GM19025 (cell line): ENCODE data around the gene LEF1.
A peak's percentile ranks its signal among the peaks of the same experiment; 100 is the strongest.

Experiments used
- ATAC-seq: cut with Tn5 transposase; IDR thresholded peaks from one replicate; pipeline ENCODE4 v1.9.1; 2021; ENCODE audit warnings: mild to moderate bottlenecking, low read depth, moderate library complexity; ENCODE audit not compliant: unreplicated experiment

LEF1 gene

DNA sequence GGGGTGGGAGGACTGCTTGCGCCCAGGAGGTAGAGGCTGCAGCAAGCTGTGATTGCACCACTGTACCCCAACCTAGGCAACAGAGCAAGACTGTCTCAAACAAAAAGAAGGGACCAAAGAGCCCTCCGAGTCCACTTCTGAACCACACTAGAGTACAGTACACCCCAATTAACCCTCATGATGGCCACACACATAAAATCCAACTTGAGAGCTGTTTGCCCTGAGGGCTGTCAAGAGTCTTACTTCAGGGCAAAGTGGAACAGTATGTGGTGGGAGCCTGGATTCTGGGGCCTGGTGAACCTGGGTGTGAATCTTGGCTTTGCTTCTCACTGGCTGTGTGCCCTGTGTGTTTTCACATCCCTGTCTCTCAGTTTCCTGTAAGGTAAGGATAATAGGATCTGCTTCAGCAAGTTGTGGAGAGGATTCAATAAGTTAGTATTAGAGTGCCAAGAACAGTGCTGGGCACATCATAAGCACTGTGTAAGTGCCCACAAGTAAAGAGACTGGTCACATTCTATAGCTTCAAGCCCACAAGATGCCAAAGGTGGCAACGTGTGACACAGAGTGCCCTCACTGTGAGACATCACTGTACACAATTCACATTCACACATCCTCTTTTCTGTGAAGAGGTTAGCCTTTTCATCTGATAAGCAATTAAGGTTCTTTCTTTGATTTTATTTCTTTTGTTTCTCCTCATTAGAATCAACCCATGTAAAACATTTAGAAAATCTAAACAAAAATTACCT, 52.1 kb downstream of the LEF1 start:
- no peak for ATAC-seq

GRCh38 chr4:108115168-108115526, 53.6 kb downstream of the LEF1 start:
- ATAC-seq: no peak

DNA sequence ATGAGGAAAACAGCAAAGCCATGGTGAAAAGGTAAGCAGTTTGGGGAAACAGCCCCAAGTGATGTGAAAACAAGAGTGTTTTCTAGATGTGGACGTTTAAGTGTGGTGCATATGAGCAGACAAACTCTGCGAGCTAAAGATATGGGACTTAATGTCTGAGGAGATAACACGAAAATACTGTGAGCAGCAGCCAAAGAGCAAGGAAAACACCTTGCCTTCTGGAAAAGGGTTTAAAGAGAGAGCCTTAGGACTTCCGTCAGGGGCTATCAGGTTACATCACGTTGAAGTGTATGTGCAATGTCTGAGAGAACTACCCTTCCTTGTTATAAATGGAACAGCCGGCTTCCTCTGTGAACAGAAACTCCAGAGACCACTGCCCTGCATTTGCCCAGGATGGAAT, 54.2 kb downstream of the LEF1 start:
- no peak for ATAC-seq

DNA sequence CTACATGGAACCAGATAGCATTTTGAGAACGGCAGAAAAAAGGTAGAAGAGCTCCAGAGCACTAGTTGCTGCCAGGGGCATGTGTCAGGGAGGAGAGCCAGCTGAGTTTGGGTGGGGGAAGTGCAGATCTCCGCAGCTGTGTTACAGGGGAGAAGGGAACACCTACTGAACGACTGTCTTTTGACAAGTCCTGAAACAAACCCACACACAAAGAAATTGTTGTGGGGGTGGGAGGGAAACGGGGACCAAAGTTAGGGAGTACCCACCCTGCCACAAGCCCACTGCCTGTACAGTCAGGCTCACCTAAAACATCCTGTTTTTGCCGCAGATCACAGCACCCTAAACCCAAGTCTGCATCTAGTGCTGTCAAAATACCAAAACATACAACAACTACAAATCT, 55.5 kb downstream of the LEF1 start:
- no peak for ATAC-seq

DNA sequence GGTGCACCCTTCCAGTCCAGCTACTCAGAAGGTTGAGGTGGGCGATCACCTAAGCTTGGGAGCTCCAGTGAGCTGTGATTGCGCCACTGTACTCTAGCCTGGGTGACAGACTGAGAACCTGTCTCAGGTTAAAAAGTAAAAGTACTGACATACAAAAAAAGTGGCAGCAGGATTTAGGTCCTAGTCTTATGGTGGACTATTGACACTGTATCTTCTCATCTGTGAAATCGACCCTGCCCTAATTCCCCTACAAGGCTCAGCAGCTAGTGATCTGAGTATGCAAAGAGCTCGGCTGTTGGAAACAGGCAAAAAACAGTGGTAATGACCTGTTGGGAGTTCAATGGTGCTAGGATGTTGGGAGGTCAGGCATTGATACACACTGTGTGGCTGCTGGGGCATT, 57.0 kb downstream of the LEF1 start:
- ATAC-seq: no peak

GRCh38 chr4:108110450-108110849, 58.3 kb downstream of the LEF1 start:
- ATAC-seq: no peak

DNA sequence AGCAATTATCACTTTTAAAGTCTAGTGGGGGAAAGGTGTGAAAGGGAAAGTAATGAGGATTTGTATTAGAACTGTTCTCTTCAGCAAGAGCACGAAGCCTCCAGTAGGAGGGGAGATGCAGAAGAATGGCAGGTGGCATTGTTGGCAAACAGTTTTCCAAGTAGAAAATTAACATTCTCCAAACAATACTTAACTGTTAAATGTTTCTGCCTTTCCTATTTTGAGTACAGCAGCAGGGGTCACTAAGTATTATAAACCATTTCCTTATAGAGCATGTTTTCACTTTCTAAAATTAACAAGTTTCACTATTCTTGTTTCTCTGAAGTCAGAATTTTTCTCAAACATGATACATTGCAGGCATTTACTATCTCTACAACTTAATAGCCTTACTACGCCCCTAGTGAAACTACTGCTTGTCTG, 58.7 kb downstream of the LEF1 start:
- peak; percentile 76 for ATAC-seq

DNA sequence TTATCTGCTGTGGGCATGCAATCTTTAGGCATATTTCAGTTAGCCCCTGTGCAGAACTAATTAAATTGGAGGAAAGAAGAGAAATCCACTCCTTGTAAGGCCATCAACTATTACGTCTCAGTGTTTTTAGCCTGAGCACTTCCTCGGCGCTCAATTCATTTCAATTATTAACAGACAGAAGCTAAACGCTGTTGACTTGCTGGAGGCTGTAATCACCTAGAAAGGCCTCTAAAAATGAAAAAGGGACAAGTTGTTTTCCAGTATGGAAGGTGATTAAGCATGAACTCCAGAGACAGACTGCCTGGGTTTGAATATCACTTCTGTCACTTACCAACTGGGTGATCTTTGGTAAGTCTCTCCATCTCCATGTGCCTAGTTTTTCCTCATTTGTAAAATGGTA, 59.6 kb downstream of the LEF1 start:
- ATAC-seq: no peak

GRCh38 chr4:108107729-108108382, 60.9 kb downstream of the LEF1 start:
- ATAC-seq: no peak

DNA sequence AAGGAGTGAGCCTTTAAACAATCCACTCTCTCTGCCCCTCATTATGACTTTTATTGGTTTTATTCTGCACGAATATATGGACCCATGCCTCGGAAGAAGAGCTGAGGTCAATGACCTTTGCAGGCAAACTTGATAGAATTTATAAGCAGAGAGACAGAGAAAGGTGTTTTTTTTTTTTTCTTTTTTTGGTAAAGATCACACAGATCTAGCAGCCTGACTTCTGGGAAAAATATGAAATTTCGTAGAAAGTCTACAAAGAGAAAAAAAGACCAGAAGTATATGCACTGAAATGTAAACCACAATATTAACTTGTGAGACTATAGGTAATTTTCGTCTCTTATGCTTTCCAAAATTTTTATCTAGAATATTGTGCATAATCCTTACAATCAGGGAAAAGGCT, 61.6 kb downstream of the LEF1 start:
- no peak for ATAC-seq

- ATAC-seq: no peak
Observed at GRCh38 chr4:108106186-108106585, 62.5 kb downstream of the LEF1 start.

DNA sequence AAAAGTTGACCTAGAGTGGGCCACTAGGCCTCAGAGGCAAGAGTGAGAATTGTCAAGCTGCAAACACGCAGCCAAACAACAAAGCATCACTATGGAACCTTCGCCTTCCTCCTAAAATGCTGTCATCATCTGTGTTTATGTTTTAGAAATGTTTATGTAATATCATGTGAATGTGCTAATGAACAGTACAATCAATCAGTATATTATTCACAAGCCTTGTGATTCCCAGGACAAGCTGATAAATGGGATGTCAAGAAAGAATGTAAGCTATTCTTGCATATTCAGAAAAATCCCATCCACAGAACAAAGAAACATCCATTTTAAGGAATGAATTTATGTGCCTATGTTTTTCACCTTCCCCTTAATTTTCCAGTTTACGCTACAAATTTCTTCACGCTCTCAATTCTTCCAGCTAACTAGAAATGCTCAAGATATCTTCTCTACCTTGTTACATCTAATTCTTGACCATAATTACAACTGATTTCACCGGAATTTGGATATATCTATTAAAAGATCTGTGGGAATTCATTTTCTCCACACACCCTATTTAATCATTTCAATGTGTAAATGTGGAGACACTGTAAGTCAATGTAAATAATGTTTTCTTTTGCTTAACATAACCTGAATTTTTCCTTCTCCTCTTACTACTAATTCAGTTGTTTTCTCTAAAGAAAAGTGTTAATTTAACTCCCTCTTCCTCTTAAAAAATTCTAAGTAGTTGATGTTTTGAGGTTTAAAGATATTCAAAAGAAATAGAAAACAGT, 65.5 kb downstream of the LEF1 start:
- ATAC-seq: no peak

DNA sequence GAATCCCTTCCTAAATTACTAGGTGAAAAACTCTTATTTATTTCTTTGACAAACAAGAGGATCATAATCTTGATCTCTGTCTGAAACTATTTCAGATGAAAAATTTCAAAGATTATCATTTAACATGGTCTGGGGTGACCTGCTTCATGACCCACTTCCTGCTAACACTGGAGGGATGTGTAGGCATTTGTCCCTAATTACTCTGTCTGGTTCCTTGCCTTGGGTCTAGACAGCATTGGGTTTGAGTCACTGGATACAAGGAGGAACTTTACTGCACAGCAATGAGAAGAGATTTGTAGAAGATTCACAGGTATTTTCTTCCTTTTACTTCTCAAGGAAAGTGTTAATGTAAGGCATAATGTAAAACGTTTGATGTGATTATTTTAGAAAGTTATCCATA, 67.9 kb downstream of the LEF1 start:
- ATAC-seq: no peak

DNA sequence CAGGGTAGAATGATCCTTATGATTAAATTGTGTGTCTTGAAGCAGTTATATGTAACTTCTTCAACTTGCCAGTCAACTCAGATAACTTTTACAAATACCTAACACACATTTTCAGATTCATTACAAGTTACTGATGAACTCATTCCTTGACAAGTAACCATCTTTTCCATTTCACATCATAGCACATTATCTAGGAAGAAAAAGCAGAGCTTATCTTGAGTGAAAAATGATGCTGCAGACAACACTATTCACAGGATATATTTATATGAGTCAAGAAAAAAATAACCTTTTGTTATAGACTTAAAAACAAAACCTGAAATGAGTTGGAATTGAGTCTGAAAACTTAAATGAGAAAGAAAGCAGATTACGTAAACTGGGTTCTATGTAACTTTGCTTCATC, 68.9 kb downstream of the LEF1 start:
- no peak for ATAC-seq

DNA sequence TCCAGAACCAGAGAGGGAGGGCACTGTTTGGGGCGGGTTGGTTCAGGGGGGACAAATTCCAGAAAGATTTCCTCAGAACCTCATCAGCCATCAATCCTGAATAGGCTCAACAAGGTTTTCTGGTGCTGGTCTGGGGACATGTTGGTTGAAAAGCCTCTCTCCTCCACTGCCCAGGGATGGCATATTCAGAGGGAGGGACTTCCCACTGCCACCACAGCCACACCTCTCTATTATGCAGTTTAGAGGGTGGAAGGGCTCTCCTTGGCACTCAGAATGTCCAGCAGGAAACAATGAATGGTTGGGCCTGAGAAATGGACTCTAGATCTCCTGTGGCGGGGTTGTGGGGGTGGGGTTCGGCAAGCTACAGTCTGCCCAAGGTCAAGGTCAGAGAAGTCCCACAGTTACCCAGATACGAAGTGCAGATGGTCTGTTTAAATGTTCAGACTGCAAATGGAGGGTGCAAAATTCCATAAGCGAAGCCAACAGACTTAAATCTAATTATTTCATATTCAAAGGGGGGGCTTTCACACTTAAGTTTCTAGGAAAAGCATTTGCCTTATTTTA, 70.7 kb downstream of the LEF1 start:
- ATAC-seq: no peak

GRCh38 chr4:108094923-108095482, 73.7 kb downstream of the LEF1 start:
- no peak for ATAC-seq

- no peak for ATAC-seq
Observed at GRCh38 chr4:108094131-108094530, 74.6 kb downstream of the LEF1 start.

GRCh38 chr4:108092288-108092687, 76.4 kb downstream of the LEF1 start:
- ATAC-seq: no peak

- peak; percentile 57 for ATAC-seq
Observed at GRCh38 chr4:108087293-108087967, 81.3 kb downstream of the LEF1 start.

DNA sequence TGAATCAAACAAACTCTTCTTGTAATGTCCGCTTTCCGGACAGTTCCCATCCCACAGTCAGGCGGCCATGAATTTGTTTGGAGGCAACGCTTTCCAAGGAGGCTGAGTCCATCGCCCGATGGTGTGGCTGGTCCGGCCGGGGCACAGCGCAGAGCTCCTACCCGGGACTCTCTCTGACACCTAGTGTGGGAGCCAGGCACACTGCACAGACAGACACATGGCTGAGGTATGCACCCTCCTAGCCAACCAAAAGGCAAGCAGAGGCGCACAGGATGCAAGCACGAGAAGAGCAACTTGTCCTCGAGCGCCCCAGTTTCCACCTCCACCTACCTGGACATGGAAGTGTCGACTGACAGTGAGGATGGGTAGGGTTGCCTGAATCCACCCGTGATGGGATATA, 87.5 kb downstream of the LEF1 start:
- ATAC-seq: no peak
